HG03565 (cell line): ENCODE results near the gene GNPDA1.

Experiments used
- ATAC-seq: cut with Tn5 transposase; IDR thresholded peaks from one replicate; pipeline ENCODE4 v1.9.1; 2021; ENCODE audit warnings: mild to moderate bottlenecking, moderate library complexity; ENCODE audit not compliant: unreplicated experiment

The GNPDA1 gene

DNA sequence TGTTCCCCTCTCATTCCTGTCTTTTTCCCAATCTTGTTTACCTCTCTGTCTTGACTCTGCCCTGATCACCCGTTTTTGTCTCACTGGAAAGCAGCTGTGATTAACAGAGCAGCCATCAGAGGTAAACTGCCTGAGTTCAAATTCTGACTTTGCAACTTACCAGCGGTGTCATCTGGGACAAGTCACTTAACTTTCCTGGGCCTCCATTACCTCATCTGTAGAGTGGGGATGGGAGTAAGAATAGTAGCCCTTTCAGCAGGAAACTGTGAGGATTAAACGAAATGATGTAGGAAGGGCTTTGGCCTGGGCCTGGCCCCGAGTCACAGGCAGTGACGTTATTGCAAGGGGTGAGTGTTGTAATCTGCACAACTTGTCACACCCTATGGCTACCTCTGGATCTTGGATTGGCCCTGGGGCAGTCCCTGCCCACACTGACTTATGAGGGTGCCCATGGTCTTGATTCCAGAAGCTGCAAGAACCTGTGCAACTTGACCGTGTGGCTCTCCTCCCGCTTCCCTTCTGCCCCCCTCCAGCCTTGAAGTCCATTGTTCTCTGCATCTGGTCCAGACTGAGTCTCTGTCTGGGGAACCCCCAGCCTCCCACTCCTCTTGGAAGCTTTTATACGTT, 54.2 kb downstream of the GNPDA1 start:
- no peak for ATAC-seq

DNA sequence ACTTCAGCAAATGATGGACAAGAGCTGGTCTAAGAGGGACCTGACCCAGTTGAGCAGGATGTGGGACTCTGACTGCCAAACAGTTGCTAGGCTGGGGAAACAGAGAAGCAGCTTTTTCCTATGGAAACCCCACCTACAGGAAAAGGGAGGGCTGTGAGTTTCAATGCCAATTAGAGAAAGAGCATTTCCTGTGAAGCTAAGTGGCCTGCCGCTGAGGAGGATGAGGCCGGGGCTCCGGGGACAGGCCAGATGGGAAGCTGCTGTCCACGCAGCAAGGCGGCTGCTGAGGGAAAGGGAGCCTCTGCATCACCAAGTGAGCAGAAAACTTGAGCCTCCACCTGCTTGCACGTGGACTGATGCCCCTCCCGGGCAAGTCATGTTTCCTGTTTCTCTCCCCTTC, 54.7 kb downstream of the GNPDA1 start, which contains the start of gene PCDH12:
Gene PCDH12 (minus strand): TSS at position 90 of the 400 bp plus-strand sequence. CDS start 351 bp downstream, outside the sequence.
- ATAC-seq, result no peak

DNA sequence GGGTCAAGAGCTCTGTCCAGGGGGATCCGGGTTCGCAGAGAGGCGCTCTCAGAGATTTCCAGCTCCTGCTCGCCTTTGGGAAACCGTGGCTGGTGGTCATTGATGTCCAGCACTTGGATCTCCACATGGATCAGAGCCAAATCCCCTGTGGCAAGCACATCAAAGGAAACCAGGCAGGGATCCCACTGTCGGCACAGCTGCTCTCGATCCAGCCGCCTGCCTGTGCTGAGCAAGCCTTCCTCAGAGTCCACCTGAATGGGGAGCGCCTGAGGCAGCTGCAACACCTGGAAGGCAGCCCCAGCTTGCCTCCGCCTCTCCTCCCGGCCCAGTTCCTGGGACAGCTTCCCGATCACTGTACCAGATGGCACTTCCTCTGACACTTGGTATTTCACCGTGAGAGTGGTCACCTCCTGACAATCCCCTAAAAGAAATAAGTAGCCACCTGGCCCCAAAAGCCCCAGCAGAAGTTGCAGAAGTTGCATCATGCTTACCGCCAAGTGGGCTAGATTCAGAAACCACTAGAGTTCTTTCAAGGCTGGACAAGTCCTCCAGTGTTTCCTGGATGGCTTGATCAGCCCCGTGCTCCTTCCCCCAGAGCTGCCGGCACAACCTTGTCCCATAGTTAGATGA, 55.3 kb downstream of the GNPDA1 start:
- no peak for ATAC-seq

DNA sequence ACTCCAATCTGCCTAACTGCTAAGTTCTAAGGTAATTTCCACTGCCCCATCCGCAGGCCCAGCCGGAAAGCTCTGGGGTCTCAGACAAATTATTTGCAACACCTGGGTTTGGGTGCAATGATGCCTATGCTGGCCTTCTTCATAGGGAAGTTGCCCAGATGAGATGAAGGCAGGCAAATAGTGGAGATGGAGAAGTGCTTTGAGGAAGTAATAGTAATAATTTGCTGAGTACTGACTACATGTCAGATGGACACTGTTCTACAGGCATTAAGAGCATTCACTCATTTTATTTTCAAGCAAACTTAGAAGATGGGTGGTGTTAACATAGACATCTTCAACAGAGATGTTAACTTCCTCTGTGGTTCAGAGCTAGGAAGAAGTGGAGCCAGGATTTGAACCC, 58.6 kb downstream of the GNPDA1 start:
- ATAC-seq, result no peak

DNA sequence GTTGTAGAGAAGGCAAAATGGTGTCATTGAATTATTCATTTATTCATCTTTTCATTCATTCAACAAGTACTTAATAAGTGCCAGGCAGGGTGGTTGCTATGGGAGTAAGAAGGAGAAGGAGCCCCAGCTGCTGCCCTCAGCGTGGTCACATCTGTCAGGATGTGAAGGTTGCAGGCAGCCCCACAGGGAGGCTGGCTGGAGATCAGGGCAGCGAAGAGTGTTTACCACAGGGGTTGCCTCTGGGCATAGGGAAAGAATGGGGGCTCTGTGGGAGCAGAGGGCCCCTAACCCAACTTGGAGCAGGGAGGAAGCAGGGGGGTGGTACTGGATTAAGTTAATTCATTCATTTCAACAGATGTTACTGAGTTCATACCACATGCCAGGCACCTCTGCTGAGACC, 60.8 kb downstream of the GNPDA1 start:
- ATAC-seq, result no peak

DNA sequence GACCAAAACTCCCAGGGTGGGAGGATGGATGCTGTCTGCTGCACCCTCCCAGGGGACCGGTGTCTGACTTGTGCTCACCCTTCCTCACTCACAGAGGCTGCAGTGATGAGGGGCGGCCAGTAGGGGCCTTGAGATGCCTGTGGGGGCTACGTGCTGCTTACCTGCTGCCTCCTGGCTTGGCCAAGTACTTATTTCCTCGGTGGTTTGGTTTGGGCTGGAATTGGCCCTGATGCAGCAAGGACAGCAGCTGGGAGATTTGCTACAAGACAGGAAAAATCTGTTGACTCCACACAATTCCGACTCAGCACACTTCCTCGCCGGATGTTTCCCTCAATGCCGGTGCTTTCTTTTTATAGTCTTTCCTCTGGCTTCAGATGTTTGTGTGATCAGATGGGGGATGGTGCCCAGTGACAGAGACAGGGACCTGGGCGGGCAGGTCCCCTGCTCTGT, 61.5 kb downstream of the GNPDA1 start:
- peak; percentile 69 for ATAC-seq
